G401 (cell line): ENCODE data around the gene SQSTM1. TPM values are rescaled to one million over a fixed set of nuclear protein-coding genes. Genes with fewer than 3 reads are reported as not detected.
"Not testable (repeated sequence)": the region's sequence is repeated elsewhere in the genome, so short reads cannot be mapped to it uniquely, and the experiment has no call there.

Experiments used
- DNase-seq: peaks from one replicate; pipeline ENCODE4 v3.0.0-alpha.2; 2015; ENCODE audit warnings: low spot score
- in situ Hi-C: cut with HindIII; loops from 2 replicates; pipeline ENCODE4 v1.10.0; 2016; ENCODE audit warnings: low sequenced_read_pairs, mixed read lengths
- total RNA-seq: library from RNA; depleted of rRNA; stranded (reverse); fragments of >200 nt; shearing (Covaris generic); gene quantifications from 2 replicates; pipeline ENCODE4 v1.2.3, GENCODE V29; 2014; rRNA removed

The SQSTM1 gene
- 139 and 150 TPM in 2 replicates for total RNA-seq

DNA sequence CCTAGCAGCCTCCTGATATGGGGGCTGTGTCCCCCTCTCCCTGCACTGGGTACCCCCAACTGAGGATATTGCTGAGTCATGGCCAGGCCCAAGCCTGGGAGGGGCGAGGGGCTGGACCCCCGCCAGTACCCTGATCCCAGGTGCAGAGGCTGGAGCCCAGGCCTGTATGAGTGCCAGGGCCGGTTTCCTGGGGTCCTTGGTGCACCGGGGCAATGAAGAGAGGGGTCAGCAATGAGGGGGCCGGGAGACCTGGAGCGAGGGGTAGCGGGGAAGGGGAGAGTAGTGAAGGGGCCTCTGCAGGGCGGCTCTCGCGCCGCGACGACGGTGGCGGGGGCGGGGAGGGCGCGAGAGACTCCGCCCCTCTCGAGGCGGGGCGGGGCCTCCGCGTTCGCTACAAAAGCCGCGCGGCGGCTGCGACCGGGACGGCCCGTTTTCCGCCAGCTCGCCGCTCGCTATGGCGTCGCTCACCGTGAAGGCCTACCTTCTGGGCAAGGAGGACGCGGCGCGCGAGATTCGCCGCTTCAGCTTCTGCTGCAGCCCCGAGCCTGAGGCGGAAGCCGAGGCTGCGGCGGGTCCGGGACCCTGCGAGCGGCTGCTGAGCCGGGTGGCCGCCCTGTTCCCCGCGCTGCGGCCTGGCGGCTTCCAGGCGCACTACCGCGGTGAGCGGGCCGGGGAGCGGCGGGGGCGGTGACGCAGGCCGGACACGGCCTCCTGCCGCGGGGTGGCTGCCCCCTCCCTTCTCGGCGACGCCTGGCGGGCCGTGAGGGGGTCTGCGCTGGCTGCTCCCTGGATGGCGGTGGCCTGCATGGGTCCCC, at the start of gene SQSTM1:
SQSTM1 (plus strand) TSS at position 423 of the 815 bp plus-strand sequence; CDS start at position 455, 32 bp downstream.
- in situ Hi-C loops, result no loop called here
- DNase-seq, result peak; percentile 87

GRCh38 chr5:179771311-179771895, 49.3 kb upstream of the SQSTM1 start:
- in situ Hi-C loops, result no loop called here

DNA sequence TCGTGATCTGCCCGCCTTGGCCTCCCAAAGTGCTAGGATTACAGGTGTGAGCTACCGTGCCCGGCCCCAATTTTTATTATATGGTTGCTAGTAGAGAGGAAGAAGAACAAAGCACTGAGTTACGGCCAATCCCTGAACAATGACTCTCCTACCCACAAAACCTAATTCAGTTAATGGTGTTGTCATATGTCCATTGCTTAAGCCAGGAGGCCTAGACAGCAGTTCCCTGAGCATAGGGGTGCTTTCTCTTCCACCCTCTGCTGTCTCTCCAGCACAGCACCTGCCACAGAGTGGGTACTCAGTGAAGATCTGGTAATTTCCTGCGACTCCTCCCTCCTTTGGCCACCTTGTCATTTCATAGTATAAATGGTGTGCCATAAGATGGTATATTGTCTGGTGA, 48.4 kb upstream of the SQSTM1 start:
- DNase-seq, result no peak
- in situ Hi-C loops, result no loop called here

More at GRCh38 chr5:179771311-179771895, 49.3 kb upstream of the SQSTM1 start:
- DNase-seq, result peak; percentile 82

GRCh38 chr5:179773686-179774040, 47.0 kb upstream of the SQSTM1 start:
- no peak for DNase-seq
- in situ Hi-C loops, result no loop called here

GRCh38 chr5:179774442-179774841, 46.3 kb upstream of the SQSTM1 start:
- no peak for DNase-seq
- in situ Hi-C loops, result no loop called here

GRCh38 chr5:179776411-179776938, 44.2 kb upstream of the SQSTM1 start:
- in situ Hi-C loops, result no loop called here
- no peak for DNase-seq

- in situ Hi-C loops, result no loop called here
- no peak for DNase-seq
Observed at GRCh38 chr5:179777456-179777855, 43.2 kb upstream of the SQSTM1 start.

- in situ Hi-C loops, result no loop called here
- peak; percentile 45 for DNase-seq
Observed at GRCh38 chr5:179777909-179778308, 42.8 kb upstream of the SQSTM1 start.

DNA sequence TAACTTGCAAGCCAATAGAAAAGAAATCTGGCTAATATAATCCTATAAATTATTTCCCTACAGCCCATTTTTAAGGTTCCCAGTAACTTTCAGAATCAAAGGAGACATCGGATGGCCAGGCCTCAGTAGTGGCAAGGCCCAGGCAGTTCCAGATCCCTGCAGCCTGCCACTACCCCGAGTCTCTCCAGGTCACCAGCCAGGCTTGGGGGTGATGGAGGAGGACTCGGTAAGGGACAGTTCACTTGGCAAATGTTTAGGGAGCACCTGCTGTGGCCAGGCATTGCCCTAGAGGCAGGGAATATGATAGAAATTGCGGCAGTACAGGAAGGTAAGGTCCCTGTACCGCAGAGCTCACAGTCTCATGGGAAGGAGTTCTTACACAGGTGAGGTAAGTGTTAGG, 42.1 kb upstream of the SQSTM1 start:
- DNase-seq, result no peak
- in situ Hi-C loops, result no loop called here

DNA sequence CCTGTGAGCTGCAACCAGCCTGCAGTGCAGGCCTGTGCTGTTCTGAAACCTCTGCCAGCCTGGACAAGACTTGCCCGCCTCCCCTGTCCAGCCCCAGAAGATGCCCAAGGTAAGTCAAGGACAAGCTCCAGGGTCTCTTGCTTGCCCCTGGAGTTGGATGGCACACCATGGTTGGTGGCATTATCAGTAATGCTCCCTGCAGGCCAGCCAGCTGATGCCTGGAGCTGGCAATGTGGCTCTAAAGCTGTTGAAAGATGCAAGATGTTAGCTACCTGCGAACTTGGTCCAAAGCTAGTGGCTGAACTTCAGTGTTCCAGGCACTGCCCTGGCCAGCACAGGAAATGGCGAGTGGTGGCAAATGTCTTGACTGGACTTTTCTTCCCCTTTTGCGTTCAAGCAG, 40.9 kb upstream of the SQSTM1 start:
- in situ Hi-C loops, result no loop called here
- peak; percentile 27 for DNase-seq

- in situ Hi-C loops, result no loop called here
- no peak for DNase-seq
Observed at GRCh38 chr5:179780362-179780761, 40.3 kb upstream of the SQSTM1 start.

- in situ Hi-C loops, result no loop called here
Observed at GRCh38 chr5:179781846-179782245, 38.9 kb upstream of the SQSTM1 start.

DNA sequence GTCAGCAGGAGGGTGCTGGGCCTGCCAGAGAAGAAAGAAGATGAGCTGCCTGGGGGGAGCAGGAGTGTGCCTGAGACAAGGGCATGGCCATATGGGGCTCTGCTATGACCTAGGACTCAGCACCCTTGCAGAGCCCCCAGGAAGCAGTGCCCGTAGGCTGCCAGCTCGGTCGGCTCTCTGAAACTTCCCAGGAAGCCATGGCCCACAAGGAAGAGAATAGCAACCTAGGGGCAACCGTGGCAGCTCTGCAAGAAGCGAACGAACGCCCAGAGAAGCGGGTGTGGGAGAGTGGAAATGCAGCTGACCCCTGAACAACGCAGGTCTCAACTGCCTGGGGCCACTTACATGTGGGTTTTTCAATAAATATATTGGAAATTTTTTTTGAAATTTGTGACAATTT, 37.6 kb upstream of the SQSTM1 start:
- no peak for DNase-seq
- in situ Hi-C loops, result no loop called here

More at GRCh38 chr5:179781846-179782245, 38.9 kb upstream of the SQSTM1 start:
- DNase-seq, result no peak

DNA sequence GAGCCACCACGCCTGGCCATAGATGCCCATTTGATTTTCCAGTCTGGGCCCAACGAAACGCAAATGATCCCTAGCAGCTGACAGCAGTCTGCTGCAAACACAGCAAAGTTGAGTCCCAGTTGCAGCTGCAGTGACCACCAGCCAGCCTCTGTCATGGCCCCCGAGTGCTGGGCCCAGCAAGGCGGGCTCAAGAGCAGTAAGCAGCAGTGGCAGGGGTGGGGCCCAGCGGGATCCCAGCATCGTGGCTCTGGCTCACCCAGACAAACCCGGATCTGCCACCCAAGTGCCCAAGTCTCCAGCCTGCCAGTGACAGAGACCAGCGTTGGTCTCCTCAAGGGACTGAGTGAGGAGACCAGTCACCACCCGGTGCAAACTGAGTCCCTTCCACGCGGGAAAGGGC, 33.8 kb upstream of the SQSTM1 start:
- DNase-seq, result no peak
- in situ Hi-C loops, result no loop called here

DNA sequence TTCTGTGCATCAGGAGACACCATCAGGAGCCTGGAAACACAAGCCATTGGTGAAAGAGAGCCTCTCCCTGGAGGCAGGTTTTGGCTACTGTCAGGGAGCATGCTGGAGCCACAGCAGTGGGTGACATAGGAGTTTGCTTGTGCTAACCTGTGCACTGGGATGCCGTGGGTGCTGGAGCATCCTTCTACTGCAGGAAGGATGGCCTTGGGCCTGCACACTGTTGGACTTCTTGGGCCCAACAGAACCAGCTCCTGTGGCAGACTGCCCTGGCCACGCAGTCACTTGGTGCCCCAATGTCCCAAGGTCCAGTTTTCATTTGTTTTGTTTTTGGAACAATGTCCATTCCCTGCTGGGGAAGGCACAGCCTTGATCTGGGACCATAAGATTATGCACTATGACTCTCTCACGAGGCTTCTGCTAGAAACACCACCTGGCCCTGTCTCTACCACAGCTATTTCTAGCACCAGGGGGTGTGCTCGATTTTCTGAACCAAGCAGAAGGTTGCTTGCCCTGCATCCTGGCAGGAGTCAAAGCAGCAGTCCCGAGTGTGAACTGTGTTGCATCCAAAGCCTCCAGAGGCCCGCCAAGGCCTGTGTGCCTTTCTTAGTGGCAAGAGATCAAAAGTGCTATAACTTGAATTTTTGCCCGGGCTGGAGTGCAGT, 32.4 kb upstream of the SQSTM1 start:
- in situ Hi-C loops, result no loop called here
- DNase-seq, result peak; percentile 71

DNA sequence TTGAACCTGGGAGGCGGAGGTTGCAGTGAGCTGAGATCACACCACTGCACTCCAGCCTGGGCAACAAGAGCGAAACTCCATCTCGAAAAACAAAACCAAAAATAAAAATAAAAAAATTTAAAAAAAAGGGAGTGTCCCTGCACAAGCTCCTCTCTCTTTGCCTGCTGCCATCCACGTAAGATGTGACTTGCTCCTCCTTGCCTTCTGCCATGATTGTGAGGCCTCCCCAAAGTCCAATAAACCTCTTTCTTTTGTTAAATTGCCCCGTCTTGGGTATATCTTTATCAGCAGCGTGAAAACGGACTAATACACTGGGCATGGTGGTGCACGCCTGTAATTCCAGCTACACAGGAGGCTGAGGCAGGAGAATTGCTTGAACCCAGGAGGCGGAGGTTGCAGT, 31.4 kb upstream of the SQSTM1 start:
- in situ Hi-C loops, DNase-seq: not testable (repeated sequence)

DNA sequence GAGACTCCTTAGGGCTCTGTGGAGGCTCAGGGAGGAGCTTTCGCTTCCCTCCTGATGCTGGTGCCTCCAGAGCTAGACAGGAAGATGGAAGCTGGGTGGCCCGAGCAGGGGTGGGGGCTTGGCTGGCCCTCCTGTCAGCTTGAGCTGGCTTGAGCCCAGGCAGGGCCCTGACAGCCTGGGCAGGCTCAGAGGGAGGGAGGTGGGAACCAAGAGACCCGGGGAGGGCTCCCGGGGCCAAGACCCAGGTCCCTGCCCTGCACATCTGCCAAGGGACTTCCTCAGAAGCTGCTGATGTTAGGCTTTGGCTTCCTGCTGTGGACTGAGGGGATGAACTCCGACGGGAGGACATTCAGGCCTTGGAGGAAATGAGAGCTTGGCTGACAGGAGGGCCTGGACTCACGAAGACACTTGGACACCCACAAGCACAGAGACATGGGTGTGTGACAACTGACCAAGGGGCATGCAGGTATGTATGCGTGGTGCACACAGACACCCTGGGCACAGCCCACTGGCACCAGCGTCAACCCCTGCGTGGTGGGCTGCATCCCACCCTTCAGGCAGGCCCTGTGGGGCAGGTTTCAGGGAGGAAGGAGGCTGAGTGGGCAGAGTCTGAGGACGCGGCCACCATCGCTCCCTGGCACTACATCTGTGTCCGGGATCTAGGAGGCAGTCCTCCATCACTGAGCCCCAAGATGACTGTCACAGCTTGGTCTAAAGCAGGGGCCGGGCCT, 28.7 kb upstream of the SQSTM1 start:
- in situ Hi-C loops, result no loop called here
- DNase-seq, result no peak

GRCh38 chr5:179792612-179793467, 27.9 kb upstream of the SQSTM1 start:
- in situ Hi-C loops, result no loop called here
- no peak for DNase-seq
